HG03097 (cell line): ENCODE results near the gene HELZ.
"Not testable (repeated sequence)": the region's sequence is repeated elsewhere in the genome, so short reads cannot be mapped to it uniquely, and the experiment has no call there.

ENCODE experiments used
- ATAC-seq: cut with Tn5 transposase; IDR thresholded peaks from one replicate; pipeline ENCODE4 v1.9.1; 2021; ENCODE audit not compliant: unreplicated experiment, low FRiP score

The HELZ gene

DNA sequence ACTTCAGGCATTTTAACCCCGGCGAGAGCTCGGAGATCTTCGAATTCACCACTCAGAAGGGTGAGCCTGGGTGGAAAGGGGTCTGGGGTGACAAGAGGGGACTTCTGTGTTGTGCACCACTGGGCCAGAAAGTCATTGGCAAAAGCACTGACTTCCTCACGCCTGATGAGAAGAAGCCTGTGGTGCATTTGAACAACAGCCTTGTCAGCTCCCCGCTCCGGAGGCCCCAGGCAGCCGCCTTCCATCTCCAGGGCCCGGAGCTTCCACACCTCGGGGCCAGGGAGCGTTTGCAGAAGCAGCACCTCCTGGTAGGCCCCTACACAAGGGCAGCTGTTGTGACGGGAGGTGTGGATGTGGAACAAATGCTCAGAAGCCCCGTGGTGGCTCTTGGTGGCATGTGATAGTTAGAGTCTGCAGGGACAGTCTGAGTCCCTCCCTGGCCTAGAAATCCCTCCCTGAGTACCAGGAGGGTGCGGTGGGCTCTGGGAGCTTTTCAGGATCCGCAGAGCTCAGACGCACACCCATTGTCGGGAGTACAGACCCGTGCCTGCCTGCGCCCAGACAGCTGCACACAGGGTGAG lies 190.9 kb downstream of the HELZ start:
- no peak for ATAC-seq

- no peak for ATAC-seq
Observed at GRCh38 chr17:67053438-67054000, 191.5 kb downstream of the HELZ start.

DNA sequence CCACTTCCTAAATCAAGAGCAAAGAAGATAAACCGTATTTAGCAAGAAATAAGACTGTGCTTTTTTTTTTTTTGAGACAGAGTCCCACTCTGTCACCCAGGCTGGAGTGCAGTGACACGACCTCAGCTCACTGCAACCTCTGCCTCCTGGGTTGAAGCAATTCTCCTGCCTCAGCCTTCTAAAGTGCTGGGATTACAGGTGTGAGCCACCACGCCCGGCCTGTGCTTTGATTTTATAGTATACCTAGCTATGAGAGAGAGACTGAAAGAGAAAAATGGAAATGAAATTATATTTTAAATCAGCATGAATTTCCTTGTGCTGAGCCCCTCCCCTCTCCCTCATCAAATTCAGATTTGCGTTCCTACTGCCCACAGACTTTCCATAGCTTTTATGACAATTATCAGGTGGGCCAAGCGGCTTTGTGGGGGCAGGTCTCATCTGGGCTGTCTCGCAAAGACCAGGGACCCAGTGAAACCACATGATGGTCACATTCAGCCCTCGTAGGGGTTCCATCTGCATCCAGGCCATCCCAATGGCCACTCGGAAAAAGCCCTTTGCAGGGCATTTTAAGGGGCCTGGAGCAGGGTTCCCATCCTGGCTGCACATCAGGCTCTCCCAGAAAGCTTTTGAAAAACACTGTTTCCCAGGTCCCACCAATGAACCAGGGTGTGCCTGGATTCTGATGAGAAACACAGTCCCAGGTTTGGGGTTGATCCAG lies 192.1 kb downstream of the HELZ start:
- no peak for ATAC-seq

- no peak for ATAC-seq
Observed at GRCh38 chr17:67051837-67052236, 193.2 kb downstream of the HELZ start.

DNA sequence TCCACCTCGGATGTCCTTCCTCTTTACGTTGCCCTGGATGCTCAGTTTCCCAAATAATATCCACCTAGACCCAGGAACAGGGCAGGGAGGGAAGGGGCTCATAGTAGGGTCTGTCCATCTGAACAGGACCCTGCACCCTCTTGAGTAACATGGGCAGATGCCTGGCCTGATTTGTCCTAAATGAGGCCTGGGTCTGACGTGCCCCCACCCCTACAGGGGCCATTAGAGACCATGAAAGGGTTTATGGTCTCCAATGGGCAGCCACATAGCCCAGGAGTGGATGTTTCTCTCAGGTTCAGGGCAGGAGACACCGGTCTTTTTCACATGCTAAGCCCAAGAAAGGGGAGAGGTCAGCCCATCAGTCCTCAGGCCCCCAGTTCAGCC lies 193.8 kb downstream of the HELZ start:
- no peak for ATAC-seq

GRCh38 chr17:67050471-67051154 lies 194.4 kb downstream of the HELZ start:
- ATAC-seq, result no peak

- no peak for ATAC-seq
Observed at GRCh38 chr17:67050066-67050465, 194.9 kb downstream of the HELZ start.

DNA sequence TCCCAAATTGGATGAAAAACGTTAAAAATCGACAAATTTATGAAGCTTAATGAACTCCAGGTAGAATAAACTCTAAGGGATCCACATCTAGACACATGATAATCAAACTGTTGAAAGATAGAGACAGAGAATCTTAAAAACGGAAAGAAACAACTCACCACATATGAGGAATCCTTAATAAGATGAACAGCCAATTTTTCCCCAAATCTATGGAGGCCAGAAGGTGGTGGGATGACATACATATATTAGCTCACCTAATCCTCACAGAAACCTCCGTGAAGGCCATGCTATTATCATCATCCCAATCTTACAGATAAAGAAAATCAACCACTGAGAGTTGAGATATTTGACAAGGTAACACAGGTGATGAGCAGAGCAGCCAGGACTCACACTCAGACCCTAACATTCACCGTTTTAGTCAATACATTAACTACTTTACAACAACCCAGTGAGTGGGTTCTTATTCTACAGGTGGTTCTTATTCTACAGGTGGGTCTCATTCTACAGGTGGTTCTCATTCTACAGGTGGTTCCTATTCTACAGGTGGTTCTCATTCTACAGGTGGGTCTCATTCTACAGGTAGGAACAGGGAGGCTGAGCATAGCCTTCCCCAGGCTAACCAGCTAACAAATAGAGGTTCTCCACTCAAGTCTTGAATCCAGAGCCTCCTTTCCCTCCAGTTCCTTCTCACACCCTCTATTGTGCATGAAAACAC lies 195.8 kb downstream of the HELZ start:
- ATAC-seq, result no peak

DNA sequence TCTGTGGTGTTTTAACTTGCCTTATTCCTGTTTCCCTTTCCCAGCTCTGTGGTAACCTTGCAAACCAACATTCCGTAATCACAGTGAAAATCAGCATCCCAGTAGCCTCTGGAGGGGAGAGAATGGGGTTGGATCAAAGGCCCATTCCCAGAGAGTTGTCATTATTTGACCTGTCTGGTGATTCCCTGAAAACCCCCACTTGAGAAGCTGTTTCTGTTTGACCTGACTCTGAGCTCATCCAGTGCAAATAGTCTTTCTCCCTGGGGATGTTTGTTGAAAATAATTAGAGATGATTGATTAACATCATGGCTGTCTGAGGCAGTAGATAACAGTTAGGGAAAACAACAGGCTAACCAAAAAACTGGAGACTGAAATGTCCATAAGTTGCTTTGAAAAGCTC lies 197.6 kb downstream of the HELZ start:
- no peak for ATAC-seq

DNA sequence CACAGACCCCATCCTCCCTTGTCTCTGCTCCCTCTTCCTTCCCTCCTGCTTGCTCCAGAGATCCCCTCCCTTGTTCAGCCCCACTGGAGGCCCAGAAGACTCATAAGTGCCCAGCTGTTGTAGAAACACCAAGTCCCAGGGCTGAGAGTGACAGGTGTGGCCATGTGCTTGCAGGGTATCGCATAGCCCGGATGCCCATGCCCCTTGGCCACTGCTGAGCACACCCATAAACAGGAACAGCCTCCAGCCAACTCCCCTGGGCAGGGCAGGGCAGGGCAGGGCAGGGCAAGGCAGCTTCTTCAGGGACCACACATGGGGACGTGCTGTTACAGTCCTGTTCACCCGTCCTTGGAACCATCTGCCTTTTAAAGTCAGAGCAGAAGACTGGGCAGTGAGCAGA lies 198.6 kb downstream of the HELZ start:
- no peak for ATAC-seq

GRCh38 chr17:67044940-67045339 lies 200.1 kb downstream of the HELZ start:
- no peak for ATAC-seq

DNA sequence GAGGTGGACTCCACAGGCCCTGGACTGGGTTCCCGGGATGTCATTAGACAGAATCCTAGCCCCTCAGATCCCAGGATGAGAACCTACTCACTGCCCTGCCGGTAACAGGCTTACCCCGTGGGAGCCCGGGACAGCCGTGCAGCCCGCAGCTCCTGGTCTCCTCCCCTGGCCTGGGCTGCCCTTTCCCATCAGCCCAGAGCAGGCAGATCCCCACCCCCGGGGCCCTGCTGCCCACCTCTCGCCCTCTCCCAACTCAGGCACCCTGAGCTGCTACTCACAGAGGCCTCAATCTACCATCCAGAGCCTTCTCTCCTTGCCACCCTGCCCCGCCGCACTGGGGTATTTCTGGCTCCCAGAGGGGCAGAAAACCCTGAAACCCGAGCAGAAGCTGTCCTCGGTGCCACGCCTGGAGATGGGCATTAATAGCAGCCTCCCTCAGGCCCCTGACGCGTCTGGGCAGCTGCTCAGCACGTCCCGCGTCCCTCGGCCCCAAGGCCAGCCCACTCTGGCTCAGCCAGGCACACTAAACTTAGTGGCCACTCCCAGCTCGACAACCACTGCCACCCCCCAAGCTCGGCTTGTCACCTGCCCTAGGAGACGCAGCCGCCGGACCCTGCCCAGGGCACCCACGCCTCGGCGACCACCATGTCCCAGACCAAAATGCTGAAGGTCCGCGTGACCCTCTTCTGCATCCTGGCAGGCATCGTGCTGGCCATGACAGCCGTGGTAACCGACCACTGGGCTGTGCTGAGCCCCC lies 200.8 kb downstream of the HELZ start, which contains the start of gene CACNG1:
Gene CACNG1, plus strand, starts transcription at position 539 of the 757 bp plus-strand sequence. Its CDS starts 107 bp downstream, at position 646.
- ATAC-seq, result no peak

DNA sequence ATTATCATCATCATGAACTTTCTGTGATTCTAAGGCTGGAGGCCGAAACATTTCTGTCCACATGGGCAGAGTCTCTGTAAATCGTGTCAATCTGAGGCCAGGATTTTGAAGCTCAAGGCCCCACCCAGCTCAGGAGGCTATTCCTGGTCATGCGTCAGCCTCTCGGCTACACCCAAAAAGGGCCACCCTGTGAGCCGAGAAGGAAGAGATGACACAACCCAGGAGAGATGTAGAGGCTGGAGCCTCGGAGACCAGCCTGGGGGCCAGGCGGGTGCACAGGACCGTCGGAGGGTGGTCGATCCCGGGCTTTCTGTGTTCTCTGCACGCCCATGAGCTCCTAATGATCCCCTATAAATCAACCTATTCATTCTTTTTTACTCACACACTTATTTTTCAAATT lies 201.7 kb downstream of the HELZ start:
- no peak for ATAC-seq

GRCh38 chr17:67041941-67042899 lies 202.8 kb downstream of the HELZ start:
- ATAC-seq, result no peak

GRCh38 chr17:67041531-67041930 lies 203.5 kb downstream of the HELZ start:
- ATAC-seq, result no peak

DNA sequence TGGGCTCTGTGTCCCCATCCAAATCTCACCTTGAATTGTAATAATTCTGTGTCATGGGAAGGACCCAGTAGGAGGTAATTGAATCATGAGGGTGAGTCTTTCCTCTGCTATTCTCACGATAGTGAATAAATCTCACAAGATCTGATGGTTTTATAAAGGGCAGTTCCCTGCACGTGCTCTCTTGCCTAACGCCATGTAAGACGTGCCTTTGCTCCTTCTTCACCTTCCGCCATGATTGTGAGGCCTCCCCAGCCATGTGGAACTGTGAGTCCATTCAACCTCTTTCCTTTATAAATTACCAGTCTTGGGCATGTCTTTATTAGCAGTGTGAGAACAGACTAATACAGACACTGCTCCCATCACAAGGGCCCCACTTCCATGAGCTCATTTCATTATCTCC lies 203.9 kb downstream of the HELZ start:
- not testable (repeated sequence) for ATAC-seq

DNA sequence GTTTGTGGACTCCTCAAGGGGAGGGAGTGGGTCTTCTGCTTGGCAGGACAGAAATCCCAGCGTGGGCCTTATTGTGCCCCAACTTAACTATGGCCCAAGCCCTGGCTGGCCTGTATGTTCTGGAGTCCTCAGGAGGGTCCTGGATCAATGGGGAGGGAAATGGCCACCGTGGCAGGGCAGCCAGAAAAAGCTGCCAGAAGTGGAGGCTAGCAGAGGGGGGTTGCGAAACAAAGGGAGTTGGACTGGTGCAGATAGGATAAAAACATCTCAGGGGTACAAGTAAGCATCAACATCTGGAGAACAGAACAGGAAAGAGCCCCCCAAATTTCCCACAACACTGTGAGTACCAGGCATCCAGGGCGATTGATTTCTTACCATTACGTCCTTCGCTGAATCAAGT lies 204.3 kb downstream of the HELZ start:
- ATAC-seq, result no peak

DNA sequence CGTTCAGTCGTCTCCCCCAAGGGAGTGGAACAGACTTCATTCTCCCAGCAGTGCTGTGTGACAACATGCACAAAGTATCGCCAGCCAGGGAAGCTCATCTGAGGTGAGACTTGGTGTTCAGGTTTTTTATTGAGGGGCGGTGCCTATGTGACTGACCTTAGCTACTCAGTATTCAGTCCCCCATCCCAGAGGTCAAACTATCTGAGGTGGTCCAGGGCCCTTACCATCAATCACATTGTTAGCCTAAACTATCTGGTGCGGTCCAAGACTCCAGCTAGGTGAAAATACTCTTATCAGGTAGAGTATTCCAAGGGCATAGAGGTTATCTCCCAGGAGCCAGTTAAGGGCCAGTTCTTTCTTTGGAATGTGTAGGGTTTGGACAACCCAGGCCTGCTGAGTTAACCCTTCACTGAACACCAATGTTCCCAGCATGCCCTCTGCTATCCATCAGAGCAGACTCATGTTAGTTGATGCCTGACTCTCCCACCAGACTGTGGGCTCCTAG lies 206.1 kb downstream of the HELZ start:
- ATAC-seq, result no peak
